Measurements from ENCODE around the gene TENT5C.

The TENT5C gene

GRCh38 chr1:117657949-117658660 is 52.3 kb downstream of the TENT5C start:
- no peak for DNase-seq (ENCODE audit: low read depth)

- DNase-seq (ENCODE audit: low read depth): peak; percentile 78
These were observed 52.8 kb downstream of the TENT5C start for GRCh38 chr1:117658676-117659075.

- no peak for DNase-seq (ENCODE audit: low read depth)
These were observed 53.9 kb downstream of the TENT5C start for GRCh38 chr1:117659550-117660270.

GRCh38 chr1:117660271-117660965 is 54.6 kb downstream of the TENT5C start:
- no peak for DNase-seq (ENCODE audit: low read depth)

- peak; percentile 59 for DNase-seq (ENCODE audit: low read depth)
These were observed 55.2 kb downstream of the TENT5C start for GRCh38 chr1:117661027-117661426.

- DNase-seq (ENCODE audit: low read depth): no peak
These were observed 56.8 kb downstream of the TENT5C start for GRCh38 chr1:117662667-117663066.

- no peak for DNase-seq (ENCODE audit: low read depth)
These were observed 57.5 kb downstream of the TENT5C start for GRCh38 chr1:117663156-117663902.

GRCh38 chr1:117664314-117664713 is 58.5 kb downstream of the TENT5C start:
- peak; percentile 65 for DNase-seq (ENCODE audit: low read depth)

- DNase-seq (ENCODE audit: low read depth): no peak
These were observed 59.9 kb downstream of the TENT5C start for GRCh38 chr1:117665556-117666270.

GRCh38 chr1:117669572-117669971 is 63.7 kb downstream of the TENT5C start:
- DNase-seq (ENCODE audit: low read depth): no peak

- DNase-seq (ENCODE audit: low read depth): no peak
These were observed 65.3 kb downstream of the TENT5C start for GRCh38 chr1:117670976-117671780.

- no peak for DNase-seq (ENCODE audit: low read depth)
These were observed 66.1 kb downstream of the TENT5C start for GRCh38 chr1:117671781-117672501.

- no peak for DNase-seq (ENCODE audit: low read depth)
These were observed 66.9 kb downstream of the TENT5C start for GRCh38 chr1:117672756-117673155.

GRCh38 chr1:117673405-117673804 is 67.6 kb downstream of the TENT5C start:
- DNase-seq (ENCODE audit: low read depth): no peak

- peak; percentile 34 for DNase-seq (ENCODE audit: low read depth)
These were observed 68.9 kb downstream of the TENT5C start for GRCh38 chr1:117674521-117675400.

- DNase-seq (ENCODE audit: low read depth): no peak
These were observed 70.1 kb downstream of the TENT5C start for GRCh38 chr1:117675907-117676430.

GRCh38 chr1:117676615-117677130 is 70.8 kb downstream of the TENT5C start:
- DNase-seq (ENCODE audit: low read depth): no peak
